ENCODE results near the gene NPW. TPM values are rescaled to one million over a fixed set of nuclear protein-coding genes. Genes with fewer than 3 reads are reported as not detected.

NPW gene
- total RNA-seq, 1 experiment from 2014 or later: 7.1 TPM

- no peak overlapping the region for H3K56ac ChIP-seq (ENCODE audit: insufficient read length, low read depth, low read length)
- no peak overlapping the region for H4K91ac ChIP-seq (ENCODE audit: insufficient read length, low read depth, low read length)
- Mint-ChIP-seq H3K36me3 (ENCODE audit: insufficient read depth in 1 of 3, low read depth in 3 of 3) (peaks cover 18 to 49% (median 48%) of the 10 kb centered on the region in 3 experiments), H3K9me3 (no peaks in the 10 kb centered on the region), H3K27me3 (ENCODE audit: low read depth) (no peaks in the 10 kb centered on the region), H3K4me1 (peaks cover 7 to 15% of the 10 kb centered on the region in 2 experiments), H3K4me3 (no peak overlapping the region), H3K27ac (0 out of 7 replicates have a peak overlapping the region, but pooled peaks of 1 of the 3 experiments have one; percentile 44)
- no peak overlapping the region for H2BK15ac ChIP-seq (ENCODE audit: low read depth, low read length)
- no peak overlapping the region for H3K18ac ChIP-seq (ENCODE audit: insufficient read length, low read depth, low read length)
- no peaks in the 10 kb centered on the region for H3K4me1 ChIP-seq (ENCODE audit: insufficient read depth, low read length)
- no peaks in the 10 kb centered on the region for H4K20me1 ChIP-seq (ENCODE audit: control insufficient read depth, insufficient read depth, insufficient read length)
- H3K4ac ChIP-seq (ENCODE audit: low read depth, low read length): no peak overlapping the region
- H3K9me3 ChIP-seq (ENCODE audit: control insufficient read depth, low read depth, low read length): no peaks in the 10 kb centered on the region
- no peak overlapping the region for H3K23ac ChIP-seq (ENCODE audit: insufficient read length, low read depth, low read length)
- TF ChIP-seq CTCF (conservative IDR thresholded peaks at IDR 0.05): no peak
- no peak overlapping the region for H2AK5ac ChIP-seq (ENCODE audit: insufficient read length, low read length)
- DNase-seq: no peak
- H2BK20ac ChIP-seq (ENCODE audit: low read depth, low read length, poor library complexity, severe bottlenecking): no peak overlapping the region
- no peak overlapping the region for H3K4me2 ChIP-seq (ENCODE audit: insufficient read depth, insufficient read length, low read length)
- H3K79me1 ChIP-seq (ENCODE audit: insufficient read depth, low read depth, low read length, poor library complexity, severe bottlenecking): peaks cover 9% of the 10 kb centered on the region
- peaks cover 5% of the 10 kb centered on the region; the same call in 1 of the 2 replicates for H3K79me2 ChIP-seq (ENCODE audit: insufficient read depth, low read length)
- no peak overlapping the region for H3K9ac ChIP-seq (ENCODE audit: extremely low read depth, insufficient read length, low read length)
- WGBS (ENCODE audit: extremely low coverage, insufficient read length, low lambda C conversion rate): no CpG with 5 or more reads among the region's 53 CpGs
- no peak overlapping the region for H2AFZ ChIP-seq (ENCODE audit: low read length)
- H2BK120ac ChIP-seq (ENCODE audit: low read depth, low read length, poor library complexity, severe bottlenecking): no peak overlapping the region
- H3K14ac ChIP-seq (ENCODE audit: insufficient read depth, low read length): no peak overlapping the region
- no peak overlapping the region for H4K8ac ChIP-seq (replicated peaks; ENCODE audit: insufficient read length, low read depth, low read length)
- H3K27ac ChIP-seq (ENCODE audit: insufficient read length, low read depth, low read length): no peak overlapping the region
- no peak overlapping the region for H2BK5ac ChIP-seq (ENCODE audit: insufficient read length, low read length)
- no peak overlapping the region for H3T11ph ChIP-seq (ENCODE audit: low read length)
- H2BK12ac ChIP-seq (ENCODE audit: insufficient read length, low read depth, low read length): no peak overlapping the region
- H3K27me3 ChIP-seq (ENCODE audit: insufficient read depth, low read length): no peaks in the 10 kb centered on the region
- no peaks in the 10 kb centered on the region for H3K23me2 ChIP-seq (ENCODE audit: insufficient read length, low read depth, low read length, poor library complexity, severe bottlenecking)
- no peak overlapping the region for H4K5ac ChIP-seq (ENCODE audit: insufficient read length, low read depth, low read length)
These were observed 17.9 kb upstream of the NPW start for GRCh38 chr16:2001456-2002355.

Data from H9 (cell line).